ENCODE results near the gene THUMPD3.

Gene THUMPD3

GRCh38 chr3:9396632-9397331, 33.9 kb downstream of the THUMPD3 start:
- TF ChIP-seq CTCF (conservative IDR thresholded peaks at IDR 0.05; ENCODE audit: low read depth, low read length), result no peak
- H3K4me3 ChIP-seq (ENCODE audit: low read length), result peak overlapping the region; percentile 88
- peak; percentile 99 for DNase-seq (ENCODE audit: low read depth)

GRCh38 chr3:9397332-9397905, 34.6 kb downstream of the THUMPD3 start, which contains the start of gene SETD5:
Gene SETD5, plus strand, starts transcription at chr3:9397615. Its CDS starts 31,324 bp downstream, at chr3:9428939.
- peak within 1 kb of the TSS; percentile 96 for H3K4me3 ChIP-seq (ENCODE audit: low read length)
- no peak for TF ChIP-seq CTCF (conservative IDR thresholded peaks at IDR 0.05; ENCODE audit: low read depth, low read length)

GRCh38 chr3:9397906-9398699, 35.2 kb downstream of the THUMPD3 start:
- peak overlapping the region; percentile 96 for H3K4me3 ChIP-seq (ENCODE audit: low read length)
- no peak for TF ChIP-seq CTCF (conservative IDR thresholded peaks at IDR 0.05; ENCODE audit: low read depth, low read length)
- no peak for DNase-seq (ENCODE audit: low read depth)

More at GRCh38 chr3:9397332-9397905, 34.6 kb downstream of the THUMPD3 start, which contains the start of gene SETD5:
- DNase-seq (ENCODE audit: low read depth), result peak; percentile 79

GRCh38 chr3:9398700-9399336, 36.0 kb downstream of the THUMPD3 start:
- no peak for TF ChIP-seq CTCF (conservative IDR thresholded peaks at IDR 0.05; ENCODE audit: low read depth, low read length)
- peak overlapping the region; percentile 96 for H3K4me3 ChIP-seq (ENCODE audit: low read length)
- DNase-seq (ENCODE audit: low read depth), result no peak

GRCh38 chr3:9399337-9399703, 36.5 kb downstream of the THUMPD3 start:
- DNase-seq (ENCODE audit: low read depth), result no peak
- no peak for TF ChIP-seq CTCF (conservative IDR thresholded peaks at IDR 0.05; ENCODE audit: low read depth, low read length)
- H3K4me3 ChIP-seq (ENCODE audit: low read length), result peak overlapping the region; percentile 96

GRCh38 chr3:9399746-9400145, 36.9 kb downstream of the THUMPD3 start:
- DNase-seq (ENCODE audit: low read depth), result no peak
- H3K4me3 ChIP-seq (ENCODE audit: low read length), result peak overlapping the region; percentile 96
- peak; percentile 12 for TF ChIP-seq CTCF (conservative IDR thresholded peaks at IDR 0.05; ENCODE audit: low read depth, low read length)
